GM04503 (cell line): Measurements from ENCODE around the gene PRR23E.

Source experiments
- DNase-seq: peaks from one replicate; pipeline ENCODE4 v3.0.0-alpha.2; 2012; ENCODE audit warnings: low read depth

PRR23E gene

DNA sequence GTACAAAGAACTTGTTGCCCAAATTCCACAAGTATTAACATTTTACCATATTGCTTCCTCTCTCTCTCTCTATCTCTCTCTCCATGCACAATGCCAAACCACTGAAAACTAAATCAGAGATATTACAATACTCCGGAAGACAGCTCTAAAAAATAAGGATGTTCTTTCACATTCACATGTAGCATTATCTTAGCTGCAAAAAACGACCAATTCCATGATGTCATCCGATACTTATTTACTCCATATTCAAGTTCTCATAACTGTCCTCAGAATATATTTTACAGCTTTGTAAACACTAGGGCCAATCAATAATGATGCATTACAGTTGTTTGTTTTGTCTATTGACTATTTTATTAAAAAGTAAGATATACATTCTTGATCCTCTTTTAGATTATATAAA lies 7.7 kb upstream of the PRR23E start:
- DNase-seq, result no peak

DNA sequence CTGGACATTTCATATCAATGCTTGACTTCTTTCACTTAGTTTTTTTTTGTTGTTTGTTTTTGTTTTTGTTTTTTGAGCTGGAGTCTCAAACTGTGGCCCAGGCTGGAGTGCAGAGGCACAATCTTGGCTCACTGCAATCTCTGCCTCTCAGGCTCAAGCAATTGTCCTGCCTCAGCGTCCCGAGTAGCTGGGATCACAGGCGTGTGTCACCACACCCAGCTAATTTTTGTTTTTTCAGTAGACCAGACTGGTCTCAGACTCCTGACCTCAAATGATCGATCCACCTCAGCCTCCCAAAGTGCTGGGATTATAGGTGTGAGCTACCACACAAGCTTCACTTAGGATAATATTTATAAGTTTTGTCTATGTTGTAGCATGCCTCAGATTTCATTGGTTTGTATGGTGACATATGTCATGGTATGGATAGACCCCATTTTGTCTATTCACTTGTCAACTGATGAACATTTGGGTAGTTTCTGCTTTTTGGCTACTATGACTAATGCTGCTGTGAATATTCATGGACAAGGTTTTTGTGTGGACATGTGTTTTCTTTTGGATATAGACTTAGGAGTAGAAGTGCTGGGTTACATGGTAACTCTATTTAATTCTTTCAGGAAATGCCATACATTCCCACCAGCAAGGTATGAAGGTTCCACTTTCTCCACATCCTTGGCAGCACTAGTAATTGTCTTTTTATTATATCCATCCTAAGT lies 6.8 kb upstream of the PRR23E start:
- no peak for DNase-seq

DNA sequence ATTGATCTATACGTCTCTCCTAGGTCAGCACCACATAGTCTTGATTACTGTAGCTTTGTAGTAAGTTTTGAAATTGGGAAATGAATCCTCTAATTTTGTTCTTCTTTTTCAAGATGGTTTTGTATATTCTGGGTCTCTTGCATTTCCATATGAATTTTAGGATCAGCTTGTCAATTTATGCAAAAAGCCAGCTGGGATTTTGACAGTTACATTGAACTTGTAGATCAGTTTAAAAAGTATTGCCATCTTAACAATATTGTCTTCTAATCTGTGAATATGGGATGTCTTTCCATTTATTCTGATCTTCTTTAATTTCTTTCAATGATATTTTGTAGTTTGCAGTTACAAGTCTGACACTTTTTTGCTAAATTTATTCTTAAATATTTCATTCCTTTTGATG lies 5.6 kb upstream of the PRR23E start:
- no peak for DNase-seq

DNA sequence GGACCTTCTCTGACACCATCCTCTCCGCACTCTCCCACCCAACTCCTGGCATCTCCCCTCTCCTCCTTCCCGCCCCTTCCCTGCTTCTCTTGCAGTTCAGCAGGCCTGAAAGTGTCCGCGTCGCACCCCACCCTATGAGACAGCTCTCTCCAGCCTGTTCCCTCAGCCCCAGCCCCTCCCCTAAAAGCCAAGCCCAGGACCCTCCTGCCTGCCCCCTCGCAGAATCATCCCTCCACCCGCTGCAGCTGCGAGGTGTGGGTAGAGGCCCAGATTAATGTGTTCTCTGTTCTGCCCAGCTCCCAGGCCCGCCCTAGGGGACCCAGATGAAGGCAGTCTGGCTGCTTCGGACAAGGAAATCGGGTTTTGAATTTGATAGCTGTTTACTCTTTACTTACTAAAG lies 410 bp downstream of the PRR23E start:
- DNase-seq, result no peak

DNA sequence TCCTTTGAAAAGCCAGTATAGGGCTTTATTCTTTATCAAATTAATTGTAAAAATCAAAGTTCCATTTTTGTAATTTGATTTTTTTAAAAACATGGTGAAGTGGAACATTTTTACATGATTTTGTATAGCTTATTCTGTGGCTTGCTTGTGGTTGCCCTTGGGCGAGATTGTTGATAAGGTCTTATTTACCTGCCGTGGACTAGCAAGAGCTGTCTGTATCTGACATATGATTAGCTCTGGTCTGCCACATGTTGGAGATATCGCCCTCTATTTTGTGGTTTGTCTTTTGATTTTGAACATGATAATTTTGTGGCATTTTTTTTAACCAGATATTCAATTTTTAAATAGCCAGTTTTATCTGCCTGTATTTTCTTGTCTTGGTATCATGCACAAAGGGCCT lies 844 bp downstream of the PRR23E start:
- DNase-seq, result no peak

DNA sequence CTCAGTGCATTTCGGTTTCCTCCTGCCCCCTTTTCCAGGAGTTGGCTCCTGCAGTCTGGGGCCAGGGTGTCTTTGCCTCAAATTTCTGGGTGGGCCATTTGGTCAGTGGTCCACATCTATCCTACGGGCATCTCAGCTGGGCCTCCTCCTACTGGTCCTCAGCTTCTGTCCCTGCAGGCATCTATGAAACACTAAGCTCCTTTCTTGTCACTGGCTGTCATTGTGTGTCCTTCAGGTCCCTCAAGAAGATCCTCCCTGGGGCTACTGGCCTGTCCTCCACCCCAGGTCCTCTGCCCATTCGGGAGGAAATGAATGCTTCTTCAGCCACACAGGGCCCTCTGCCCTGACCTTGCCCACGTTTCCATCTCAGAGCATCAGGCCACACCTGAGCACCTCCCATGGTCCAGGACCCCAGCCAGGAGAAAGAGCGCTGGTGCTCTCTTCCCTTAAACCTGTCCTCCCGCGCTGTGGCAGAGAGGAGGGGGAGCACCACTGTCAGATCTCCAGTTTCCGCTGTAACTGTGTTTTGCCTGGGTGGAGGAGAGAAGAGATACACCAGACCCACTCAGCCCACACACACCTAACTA lies 1.8 kb downstream of the PRR23E start:
- no peak for DNase-seq

DNA sequence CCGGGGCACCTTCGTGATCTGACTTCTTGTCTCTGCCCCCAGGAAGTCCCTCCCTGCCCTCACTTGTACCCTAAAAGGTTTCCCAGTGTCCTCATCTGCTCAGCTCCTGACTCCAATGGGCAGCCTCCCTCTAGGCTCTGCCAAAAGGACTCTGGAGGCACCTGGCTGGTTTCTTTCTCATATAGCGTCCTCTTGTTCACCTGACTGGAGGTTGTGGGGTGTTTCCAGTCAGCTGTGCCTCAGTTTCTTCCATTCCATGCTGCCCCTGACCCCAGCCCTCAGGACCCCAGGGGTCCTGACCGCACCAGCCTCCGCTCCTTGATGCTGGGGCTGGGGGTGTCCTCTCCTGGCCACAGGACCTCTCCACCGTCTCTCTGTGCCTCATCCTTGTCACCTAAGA lies 2.5 kb downstream of the PRR23E start:
- no peak for DNase-seq

DNA sequence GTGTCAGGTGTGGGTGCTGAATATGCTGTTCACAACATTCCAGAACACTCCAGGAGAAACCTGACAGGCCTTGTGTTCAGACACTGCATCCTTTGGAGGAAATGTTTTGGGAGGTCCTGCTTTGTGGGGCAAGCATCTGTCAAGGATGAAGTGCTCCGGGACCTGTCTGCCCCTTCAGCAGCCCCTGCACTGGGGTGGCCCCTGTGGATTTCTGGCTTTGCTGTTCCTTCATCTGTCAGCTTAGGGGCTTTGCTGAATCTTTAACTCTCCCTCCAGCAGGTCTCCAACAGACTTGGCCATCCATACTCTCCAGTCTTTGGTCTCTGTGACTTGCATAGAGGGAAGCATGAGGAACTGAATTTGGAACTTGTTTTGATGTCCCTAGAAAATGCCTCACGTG lies 3.1 kb downstream of the PRR23E start:
- DNase-seq, result no peak

DNA sequence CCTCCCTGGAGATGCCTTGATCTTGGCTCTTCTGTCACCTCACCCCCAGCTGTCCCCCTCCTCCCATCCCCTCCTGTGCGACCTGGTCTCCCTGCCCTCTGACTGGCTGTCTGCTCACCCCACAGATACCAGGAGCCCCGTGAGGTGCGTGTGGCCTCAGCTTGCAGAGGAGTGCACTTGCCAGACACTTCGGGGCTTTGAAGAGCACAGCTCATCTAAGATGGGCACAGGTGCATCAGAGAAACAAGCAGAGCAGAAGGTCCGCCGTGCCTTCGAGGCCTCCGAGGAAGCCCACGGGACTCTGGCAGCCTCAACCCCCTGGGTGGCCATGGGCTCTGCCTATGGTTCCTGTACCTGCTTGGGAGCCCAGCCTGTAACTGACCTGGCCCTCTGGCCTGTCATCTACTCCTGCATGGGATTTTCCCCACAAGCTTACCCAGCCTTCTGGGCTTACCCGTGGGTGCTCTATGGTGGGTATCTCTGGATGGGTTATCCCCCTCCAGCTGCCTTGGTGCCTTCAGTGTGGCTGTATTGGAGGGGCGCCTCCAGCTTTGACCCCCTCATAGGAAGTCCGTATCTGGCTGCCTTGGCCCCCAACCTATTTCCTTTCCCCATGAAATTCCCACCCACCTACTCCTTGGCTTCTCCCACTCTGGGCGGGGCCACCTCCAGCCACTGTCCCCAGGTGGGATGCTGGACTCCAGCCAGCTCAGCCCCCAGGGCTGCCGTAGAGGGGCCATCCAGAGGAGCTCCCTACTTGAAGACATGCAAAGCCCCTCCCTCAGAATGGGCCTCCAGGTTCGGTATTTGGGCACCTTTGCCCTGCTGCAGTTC lies 3.8 kb downstream of the PRR23E start:
- no peak for DNase-seq

DNA sequence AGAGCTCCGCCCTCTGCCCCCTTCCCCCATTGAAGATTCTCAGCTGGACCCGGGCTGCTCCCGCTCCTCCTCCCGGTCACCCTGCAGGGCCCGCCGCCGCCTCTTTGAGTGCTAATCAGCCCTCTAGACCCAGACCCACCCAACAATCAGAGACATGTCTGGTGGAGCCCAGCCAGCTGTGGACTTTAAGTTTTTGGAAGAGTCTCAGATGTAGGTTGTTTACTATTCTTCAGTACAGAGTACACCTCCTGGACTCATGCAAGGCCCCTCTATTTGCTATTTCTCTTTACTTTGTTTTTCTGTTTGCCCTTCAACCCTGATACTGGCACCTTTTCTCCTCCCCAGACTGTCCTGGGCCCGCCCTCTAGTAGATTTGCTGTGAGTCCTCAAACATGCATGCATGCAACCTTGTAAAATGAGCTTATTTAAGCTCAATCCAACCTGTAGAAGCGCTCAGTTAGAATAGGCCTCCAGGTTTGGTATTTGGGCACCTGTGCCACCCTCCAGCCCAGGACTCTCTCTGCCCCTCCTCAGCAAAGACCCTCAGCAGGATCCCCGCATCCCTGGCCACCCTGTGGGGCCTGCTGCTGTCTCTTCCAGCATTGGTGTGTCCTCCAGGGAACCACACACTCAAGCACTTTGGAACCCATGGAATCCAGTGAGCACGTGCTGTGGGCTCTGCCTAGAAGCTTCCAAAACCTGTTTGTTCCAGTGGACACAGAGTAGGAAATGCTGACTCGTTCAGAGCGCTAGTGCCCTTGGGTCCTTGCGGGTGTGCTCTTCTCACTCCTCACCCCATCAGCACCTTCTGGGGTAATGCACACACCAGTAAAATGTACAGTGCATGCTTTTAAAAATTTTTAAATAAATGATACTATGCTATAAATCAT lies 4.6 kb downstream of the PRR23E start:
- no peak for DNase-seq

DNA sequence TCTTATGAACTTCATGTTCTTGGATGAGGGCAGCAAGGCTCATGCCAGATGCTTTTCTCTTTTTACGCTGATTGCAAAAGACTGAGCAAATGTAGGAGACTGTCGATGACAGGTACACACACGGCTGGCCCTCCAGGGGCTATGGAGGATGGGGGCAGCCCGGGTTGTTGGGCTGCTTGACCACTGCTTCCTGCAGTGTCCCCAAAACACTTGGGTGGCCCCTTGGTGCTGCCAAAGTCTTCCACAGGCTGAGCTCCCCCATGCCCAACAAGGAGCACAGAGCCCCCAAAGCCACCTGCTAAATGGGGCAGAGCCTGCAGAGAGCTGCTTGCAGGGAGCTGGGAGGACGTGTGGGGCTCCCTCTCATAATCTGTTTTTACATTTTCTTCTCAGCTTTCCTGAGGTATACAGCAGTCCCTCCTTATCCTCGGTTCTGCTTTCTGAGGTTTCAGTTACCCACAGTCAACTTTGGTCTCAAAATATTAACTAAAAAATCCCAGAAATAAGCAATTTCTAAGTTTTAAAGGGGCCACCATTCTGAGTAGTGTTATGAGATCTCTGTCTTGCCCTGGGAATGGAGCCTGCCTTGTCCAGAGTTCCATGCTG lies 7.3 kb downstream of the PRR23E start:
- no peak for DNase-seq

DNA sequence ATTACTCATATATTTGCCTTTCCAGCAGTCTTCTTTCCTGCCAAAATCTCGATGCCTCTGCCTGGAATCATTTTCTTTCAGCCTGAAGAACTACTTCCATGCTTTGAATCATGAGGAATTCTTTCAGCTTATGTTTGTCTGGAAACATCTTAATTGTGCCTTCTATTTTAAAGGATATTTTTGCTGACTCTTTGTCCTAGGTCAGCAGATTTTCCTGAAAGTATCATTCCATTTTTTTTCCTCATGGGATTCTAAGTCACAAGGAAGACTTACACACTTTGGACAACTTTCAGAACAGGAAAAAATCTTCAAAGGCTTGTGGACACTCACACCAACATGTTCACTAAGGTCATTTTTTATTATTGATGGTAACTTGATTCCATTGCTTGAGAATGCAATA lies 10.1 kb downstream of the PRR23E start:
- no peak for DNase-seq

DNA sequence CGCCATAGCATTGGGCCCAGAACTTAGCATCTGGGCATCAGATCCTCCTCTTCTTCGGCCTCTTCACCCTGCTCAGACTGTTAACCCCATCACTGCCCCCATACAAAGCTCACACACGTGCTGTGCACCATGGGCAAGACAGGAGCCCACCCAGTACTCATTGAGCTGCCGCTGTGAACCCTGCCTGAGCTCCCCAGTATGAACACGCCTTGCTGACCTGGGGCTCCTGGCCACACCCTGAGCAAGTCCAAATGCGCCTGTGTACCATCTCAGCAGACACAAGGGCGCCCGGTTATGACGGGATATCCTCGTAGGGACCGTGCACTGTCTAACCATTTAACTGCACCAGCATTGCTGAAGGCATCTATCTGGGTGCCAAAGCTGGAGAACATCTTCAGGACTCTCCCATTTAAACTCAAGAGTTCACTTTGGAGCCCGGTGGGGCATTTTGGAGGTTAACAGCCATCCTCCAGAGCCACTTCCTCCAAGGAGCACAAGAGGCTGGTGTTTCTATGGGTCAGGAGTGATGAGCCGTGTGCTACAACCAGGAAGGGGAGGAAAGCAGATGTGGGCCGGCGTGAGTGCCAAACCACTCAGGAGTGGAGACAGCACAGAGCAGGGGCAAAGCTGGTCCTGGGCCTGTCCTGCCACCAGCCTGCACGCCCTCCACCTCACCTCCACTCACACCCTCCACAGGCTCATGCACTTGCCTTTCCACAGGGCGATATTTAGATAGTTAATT lies 12.1 kb downstream of the PRR23E start:
- no peak for DNase-seq

DNA sequence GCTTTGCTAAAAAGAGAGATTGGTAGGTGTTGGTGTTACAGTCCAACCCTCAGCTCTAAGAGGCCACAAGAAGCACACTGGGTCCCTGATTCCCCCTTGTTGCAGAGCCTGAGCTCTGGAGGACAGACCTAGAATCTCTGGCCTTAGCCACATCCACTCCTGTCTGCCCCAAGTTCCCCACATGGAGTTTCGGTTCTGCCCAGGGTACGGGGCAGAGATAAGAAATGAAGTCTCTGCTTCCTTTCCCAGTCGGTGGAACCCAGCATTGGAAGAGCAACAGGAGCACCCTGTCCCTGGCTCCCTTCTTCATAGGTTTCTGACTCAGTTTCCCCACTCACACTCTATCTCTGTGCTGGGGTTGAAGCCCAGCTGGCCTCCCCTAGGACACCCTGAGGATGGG lies 13.2 kb downstream of the PRR23E start:
- DNase-seq, result no peak

DNA sequence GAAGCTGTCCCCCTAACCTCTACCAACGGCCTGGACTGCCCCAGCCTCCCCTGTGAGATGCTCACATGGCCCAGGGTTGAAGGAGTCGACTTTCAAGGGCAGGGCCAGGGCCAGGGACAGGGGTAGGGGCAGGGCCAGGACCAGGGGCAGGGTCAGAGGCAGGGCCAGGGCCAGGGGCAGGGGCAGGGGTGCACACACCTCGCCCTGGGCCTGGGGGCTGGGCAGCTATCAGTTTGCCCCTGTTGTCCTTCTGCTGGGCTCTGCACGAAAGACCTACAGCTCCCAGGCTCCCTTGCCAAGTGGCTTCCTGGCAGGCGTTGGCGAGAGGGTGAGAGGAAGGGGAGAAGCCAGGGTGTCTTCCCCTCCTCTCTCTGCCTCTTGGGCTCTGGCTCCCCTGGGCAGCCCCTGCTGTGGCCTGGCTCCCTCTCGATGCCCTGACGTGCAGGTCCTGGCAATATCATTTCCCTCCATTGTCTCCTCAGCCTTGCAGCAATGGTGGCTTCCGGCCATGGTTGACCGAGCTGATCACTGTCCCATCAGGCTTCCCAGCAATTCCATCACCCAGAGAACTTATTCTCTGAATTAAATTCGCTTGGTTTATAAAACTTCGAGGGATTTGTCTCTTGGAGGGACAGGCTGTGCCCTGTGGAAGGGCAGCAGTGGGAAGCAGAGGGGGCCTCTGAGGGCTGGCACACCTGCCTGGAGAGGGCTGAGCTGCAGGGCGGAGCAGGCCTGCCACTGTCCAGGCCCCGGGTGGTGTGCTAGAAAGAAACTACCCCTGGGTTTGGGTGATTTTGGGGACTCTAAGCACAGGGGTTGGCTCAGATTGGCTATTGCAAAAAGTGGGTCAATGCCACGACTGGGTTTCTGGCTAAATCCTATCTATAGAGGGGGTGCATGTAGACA lies 13.9 kb downstream of the PRR23E start:
- DNase-seq, result no peak

DNA sequence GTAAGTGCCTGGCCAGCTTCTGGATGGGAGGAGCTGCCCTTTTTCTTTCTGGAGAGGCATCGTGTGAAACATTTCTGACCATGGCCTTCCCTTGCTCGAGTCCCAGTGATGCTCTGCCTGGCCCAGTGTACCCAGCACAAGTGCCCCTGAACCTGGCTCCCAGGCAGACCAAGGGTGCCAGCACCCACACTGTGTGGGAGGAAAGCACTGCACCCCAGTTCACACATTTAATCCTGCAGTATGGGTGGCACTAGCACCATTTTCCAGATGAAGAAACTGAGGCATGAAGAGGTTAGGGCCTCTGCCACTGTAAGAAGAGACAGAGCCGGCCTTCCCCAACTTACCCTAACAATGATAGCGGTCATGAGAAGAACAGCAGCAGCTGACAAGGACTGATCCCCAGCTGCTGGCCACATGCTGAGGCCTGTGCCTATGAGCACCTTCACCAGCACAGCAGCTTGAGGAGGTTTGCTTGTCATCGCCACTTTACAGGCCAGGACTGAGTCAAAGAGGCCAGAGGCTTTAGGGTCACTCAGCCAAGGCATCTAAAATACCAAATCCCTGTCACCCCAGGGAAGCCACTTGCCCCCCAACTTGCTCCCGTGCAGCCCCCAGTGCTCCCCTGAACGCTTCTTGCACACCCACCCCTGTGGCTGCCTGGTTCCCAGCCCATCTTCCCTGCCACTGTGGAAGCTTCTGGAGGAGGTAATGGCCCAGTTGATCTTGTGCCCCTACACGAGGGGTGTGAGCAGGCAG lies 15.0 kb downstream of the PRR23E start:
- DNase-seq, result no peak

DNA sequence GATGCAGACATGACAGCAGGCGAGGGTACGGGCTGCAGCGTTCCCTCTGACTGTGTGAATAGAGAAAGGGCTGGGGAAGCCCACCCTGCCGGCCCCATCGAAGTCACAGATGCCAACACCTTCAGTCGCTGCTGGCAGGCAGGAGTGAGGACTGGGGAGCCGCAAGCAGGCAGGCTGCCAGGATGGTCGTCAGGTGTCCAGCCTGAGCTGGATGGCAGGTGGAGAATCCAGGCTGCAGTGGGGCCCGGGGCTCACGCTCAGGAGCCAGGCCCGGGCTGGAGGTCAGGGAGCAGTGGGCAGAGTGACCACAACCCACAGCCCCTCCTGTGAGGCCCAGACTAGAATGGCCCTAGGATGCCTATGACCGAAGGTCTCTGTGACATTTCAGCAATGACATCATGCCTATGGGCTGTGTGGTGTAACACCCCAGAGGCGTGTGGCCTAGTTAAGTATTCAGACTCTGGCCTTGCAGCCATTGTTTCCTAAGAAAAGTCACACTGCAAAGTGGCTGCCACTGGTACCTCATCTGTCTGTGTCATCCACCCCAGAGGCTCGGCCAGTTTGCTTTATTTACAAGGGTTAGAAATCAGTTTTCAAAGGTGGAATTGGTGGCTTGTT lies 15.7 kb downstream of the PRR23E start:
- DNase-seq, result no peak

DNA sequence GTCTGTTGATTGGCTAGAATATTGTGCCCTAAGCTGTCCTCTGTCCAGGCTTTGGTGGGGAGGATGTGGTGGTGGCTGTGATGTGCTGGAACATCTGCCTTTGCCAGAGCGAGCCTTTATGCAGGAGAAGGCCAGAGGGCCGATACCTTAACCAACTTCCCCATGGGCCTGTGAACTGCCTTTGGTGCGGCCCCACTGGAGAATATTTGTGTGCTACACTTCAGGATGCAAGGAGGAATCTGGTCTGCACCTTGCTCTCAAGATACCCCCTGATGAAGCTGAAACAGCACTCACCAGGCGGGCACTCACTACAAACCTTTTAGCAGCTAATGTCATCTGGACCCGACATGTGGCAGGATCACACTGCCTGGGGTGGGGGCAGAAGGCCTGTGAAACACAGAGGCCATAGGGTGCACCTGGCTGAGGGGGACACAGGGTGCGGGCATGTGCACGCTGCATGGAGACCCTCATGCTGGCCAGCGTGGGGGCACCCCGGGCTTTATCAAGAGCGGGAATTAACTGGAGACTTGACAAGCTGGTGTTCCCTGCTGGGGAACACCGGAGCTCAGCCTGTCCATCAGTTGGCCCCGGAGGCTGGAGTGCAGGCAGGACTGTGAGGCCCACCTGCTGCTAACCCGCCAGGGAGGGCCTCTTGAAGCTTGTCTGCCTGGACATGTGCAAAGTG lies 16.4 kb downstream of the PRR23E start:
- DNase-seq, result no peak
